Psoas muscle (tissue), 8 donors: ENCODE results near the gene LGR5. TPM values are rescaled to one million over a fixed set of nuclear protein-coding genes. Genes with fewer than 3 reads are reported as not detected.

Source experiments
- ATAC-seq, 4 donors: fragments of 200-7000 bp; cut with Tn5 transposase; one replicate each; pipeline ENCODE4 v1.9.1; 2020; ENCODE audit warnings: moderate library complexity in 3 of 4, mild to moderate bottlenecking in 2 of 4
- DNase-seq, 2 donors: peaks; one replicate each; pipeline ENCODE4 v3.0.0-alpha.2; 2020
- H3K27ac ChIP-seq: fragments of 200-600 bp; one replicate; pipeline ENCODE4 v1.8.0; 2022
- H3K27me3 ChIP-seq, 3 donors: fragments of 200-600 bp in 1 of 3; one replicate each; pipeline versions ENCODE4 v1.6.1 to v1.8.0; 2013 to 2022; ENCODE audit warnings: low read length in 2 of 3, mild to moderate bottlenecking in 2 of 3, moderate library complexity in 1 of 3; ENCODE audit not compliant: insufficient read depth in 3 of 3
- H3K36me3 ChIP-seq, 2 donors: fragments of 200-600 bp in 1 of 2; one replicate each; pipeline versions ENCODE4 v1.6.1 to v1.8.0; 2013 to 2022; ENCODE audit warnings: low read depth in 1 of 2, mild to moderate bottlenecking in 1 of 2, moderate library complexity in 1 of 2; ENCODE audit not compliant: insufficient read depth in 1 of 2
- H3K4me1 ChIP-seq: fragments of 200-600 bp; one replicate; pipeline ENCODE4 v1.8.0; 2022
- H3K4me3 ChIP-seq: fragments of 200-600 bp; one replicate; pipeline ENCODE4 v1.8.0; 2022; ENCODE audit warnings: mild to moderate bottlenecking
- H3K9me3 ChIP-seq: fragments of 200-600 bp; one replicate; pipeline ENCODE4 v1.8.0; 2022
- WGBS, 3 donors: extraction: QIAGEN DNeasy Blood & Tissue Kit; methylation state at CpG; one replicate each; pipeline versions ENCODE4 v1.1.6 to v1.1.7; 2013; 5-methylcytosine and 5-hydroxymethylcytosine counted together
- intact Hi-C, 2 donors: fragments of 100-400 bp; cut with DNase I; formaldehyde crosslinking; loops; one replicate each; pipeline versions ENCODE4 v1.11.0 to v1.14.2; 2022
- polyA plus RNA-seq, 3 donors: library from polyadenylated mRNA; stranded (reverse); fragments of 200-250 nt; gene quantifications; one replicate each; pipeline ENCODE4 v1.2.3, GENCODE V29; 2013
- total RNA-seq, 4 donors: library from RNA; stranded (reverse); fragmentation: NEBNext Ultra II Directional in 2 of 4; extraction: Animal tissue kit (Norgen Biotek cat#: 25700) in 2 of 4; gene quantifications; one replicate each; pipeline versions ENCODE4 v1.2.1 to v1.2.4, GENCODE V29; 2021 to 2023
- TF ChIP-seq, protein P1 (sequence below): fragments of 200-600 bp; IDR thresholded peaks from one replicate; pipeline ENCODE4 v1.8.0; 2022; ENCODE audit warnings: antibody characterized with exemption
- donor health status: healthy with polysubstance abuse.
- donor health status: DM: no; HTN: no; CAD: no; lungs with moderate emphysema.
- donor health status: Bipolar disorder and iron deficiency.
- donor health status: healthy.
- donor health status: DM: yes; HTN: yes; CAD: no.
- donor health status: DM: no; HTN: no; CAD: no.
- donor health status: DM: no; HTN: no; CAD: no.
- donor health status: DM: yes; HTN: yes; CAD: no.

Gene LGR5
- total and polyA plus RNA-seq, 7 donors = 0.04 to 19.5 (median 4.9) TPM

DNA sequence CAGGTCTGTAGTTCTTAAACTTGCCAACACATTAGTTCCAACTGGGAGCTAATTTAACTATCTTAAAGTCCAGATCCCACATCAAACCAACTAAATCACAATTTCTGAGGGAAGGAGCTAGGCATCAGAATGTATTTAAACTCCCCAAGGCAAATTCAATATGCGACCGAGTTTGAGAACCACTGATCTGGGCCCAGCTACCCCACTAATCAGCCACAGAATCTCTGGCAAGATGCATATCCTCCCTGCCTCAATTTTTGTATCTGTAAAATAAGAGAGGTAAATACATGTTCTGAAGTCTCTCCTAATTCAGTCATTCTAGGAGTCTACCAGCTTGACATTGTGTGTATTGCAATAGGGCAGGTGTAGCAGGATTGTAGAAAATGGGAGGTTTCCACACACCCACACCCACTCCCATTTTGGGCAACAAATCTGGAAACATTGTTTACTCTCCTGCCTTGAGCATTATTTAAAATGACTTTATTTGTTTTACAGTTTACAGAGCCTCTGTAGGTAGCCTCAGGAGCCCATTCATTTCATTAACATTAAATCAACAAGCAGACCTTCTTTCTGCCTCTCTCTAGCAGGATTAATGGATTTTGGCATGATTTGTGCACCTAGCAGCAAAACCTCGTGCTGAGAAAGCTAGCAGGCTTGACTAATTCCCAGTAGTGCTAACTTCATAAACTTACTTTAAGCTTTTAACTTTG is 15.6 kb downstream of the LGR5 start:
- TF ChIP-seq, protein P1, sequence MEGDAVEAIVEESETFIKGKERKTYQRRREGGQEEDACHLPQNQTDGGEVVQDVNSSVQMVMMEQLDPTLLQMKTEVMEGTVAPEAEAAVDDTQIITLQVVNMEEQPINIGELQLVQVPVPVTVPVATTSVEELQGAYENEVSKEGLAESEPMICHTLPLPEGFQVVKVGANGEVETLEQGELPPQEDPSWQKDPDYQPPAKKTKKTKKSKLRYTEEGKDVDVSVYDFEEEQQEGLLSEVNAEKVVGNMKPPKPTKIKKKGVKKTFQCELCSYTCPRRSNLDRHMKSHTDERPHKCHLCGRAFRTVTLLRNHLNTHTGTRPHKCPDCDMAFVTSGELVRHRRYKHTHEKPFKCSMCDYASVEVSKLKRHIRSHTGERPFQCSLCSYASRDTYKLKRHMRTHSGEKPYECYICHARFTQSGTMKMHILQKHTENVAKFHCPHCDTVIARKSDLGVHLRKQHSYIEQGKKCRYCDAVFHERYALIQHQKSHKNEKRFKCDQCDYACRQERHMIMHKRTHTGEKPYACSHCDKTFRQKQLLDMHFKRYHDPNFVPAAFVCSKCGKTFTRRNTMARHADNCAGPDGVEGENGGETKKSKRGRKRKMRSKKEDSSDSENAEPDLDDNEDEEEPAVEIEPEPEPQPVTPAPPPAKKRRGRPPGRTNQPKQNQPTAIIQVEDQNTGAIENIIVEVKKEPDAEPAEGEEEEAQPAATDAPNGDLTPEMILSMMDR = no peak
- Histone ChIP-seq H3K27me3 (peaks cover 0 to 2% (median 0%) of the 10 kb centered on the region in 3 donors), H3K9me3 (no peaks in the 10 kb centered on the region), H3K36me3 (no peaks in the 10 kb centered on the region), H3K4me3 (no peak overlapping the region), H3K4me1 (peaks cover 8% of the 10 kb centered on the region), H3K27ac (peak overlapping the region; percentile 3)
- intact Hi-C loops = no loop called here
- no peak for DNase-seq
- WGBS, 3 donors = 56 to 60% (median 58%) methylated on average over 3 of the region's 3 CpGs
- peak in 1 of 4 donors; percentile 8 for ATAC-seq

DNA sequence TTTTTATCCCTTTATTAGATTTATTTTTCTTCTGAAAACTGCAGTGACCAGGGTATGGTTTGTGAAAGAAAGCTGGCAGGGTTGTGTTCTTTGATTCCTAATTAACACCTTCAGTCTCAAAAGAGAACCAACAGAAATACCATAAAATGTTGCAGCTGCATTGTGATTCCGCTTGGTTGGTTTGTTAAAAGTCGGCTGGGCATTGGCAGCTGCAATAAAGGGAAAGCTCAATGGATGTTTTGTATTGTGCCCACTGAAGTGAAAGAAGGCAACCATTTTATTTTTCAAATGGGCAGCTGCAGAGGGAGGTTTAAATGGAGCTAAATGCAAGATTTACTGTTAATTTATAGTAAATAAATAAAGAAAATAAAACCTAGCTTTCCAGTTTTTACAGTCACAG is 16.7 kb downstream of the LGR5 start:
- Histone ChIP-seq H3K27me3 (peaks cover 0 to 2% (median 0%) of the 10 kb centered on the region in 3 donors), H3K36me3 (no peaks in the 10 kb centered on the region), H3K4me3 (no peak overlapping the region), H3K9me3 (no peaks in the 10 kb centered on the region), H3K27ac (no peak overlapping the region), H3K4me1 (peaks cover 8% of the 10 kb centered on the region)
- TF ChIP-seq, protein P1 = no peak
- WGBS, 3 donors = 56 to 59% (median 57%) methylated on average over 2 of the region's 2 CpGs
- DNase-seq (no peak), ATAC-seq (no peak)
- intact Hi-C loops = no loop called here

DNA sequence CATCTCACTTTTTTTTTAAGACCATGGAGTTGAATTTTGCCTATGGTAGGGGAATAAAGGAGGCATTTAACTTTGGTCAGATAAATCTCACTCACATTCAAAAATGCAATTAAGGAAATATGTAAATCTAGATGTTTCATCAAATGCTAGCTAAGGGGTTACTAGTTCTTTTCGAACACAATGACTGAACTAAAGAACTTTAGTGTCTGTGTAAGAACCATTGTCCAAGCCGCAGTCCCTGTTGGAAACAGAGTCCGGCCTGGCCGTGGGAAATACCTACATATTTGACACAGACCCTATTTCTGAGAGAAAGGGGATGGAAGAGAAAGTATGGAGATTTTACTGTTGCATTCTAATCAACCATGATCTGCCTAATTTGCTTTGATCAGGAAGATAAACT is 17.4 kb downstream of the LGR5 start:
- intact Hi-C loops = no loop called here
- no peak for ATAC-seq
- H3K27ac ChIP-seq = peak overlapping the region; percentile 10

DNA sequence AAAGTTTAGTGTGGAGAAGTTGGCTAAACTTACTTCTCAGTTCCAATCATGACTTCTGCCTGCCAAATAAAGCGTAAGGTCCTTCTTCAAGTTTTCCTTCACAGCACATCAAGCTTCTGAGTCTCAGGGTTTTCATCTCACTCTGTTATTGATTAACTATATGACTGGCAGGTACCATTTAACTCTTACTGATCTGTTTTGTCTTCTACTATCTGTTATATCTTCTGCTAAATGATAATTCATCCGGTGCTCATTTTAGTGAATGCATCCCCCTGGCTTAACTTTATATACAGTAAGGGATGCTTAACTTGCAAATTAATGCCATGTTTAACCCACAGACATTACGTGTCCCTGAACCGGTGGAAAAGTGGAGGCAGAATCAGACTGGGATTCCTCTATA is 20.7 kb downstream of the LGR5 start:
- Histone ChIP-seq H3K4me1 (peaks cover 8% of the 10 kb centered on the region), H3K27ac (no peak overlapping the region), H3K9me3 (no peaks in the 10 kb centered on the region), H3K4me3 (no peak overlapping the region), H3K36me3 (peaks cover 0 to 8% of the 10 kb centered on the region in 2 donors), H3K27me3 (no peaks in the 10 kb centered on the region)
- intact Hi-C loops = no loop called here
- WGBS, 3 donors = 92 to 94% (median 94%) methylated on average over 4 of the region's 4 CpGs
- TF ChIP-seq, protein P1 = no peak
- ATAC-seq (no peak), DNase-seq (no peak)

More for the DNA sequence above, 17.4 kb downstream of the LGR5 start:
- Histone ChIP-seq H3K9me3 (no peaks in the 10 kb centered on the region), H3K36me3 (no peaks in the 10 kb centered on the region), H3K4me1 (peaks cover 8% of the 10 kb centered on the region), H3K27me3 (peaks cover 0 to under 1% (median 0%) of the 10 kb centered on the region in 3 donors), H3K4me3 (no peak overlapping the region)
- TF ChIP-seq, protein P1 = no peak
- DNase-seq = no peak
- 92 to 94% (median 93%) methylated on average over 4 of the region's 4 CpGs for WGBS, 3 donors
